Upper lobe of right lung (tissue), 1 donor: ENCODE data around the gene SETMAR. TPM values are rescaled to one million over a fixed set of nuclear protein-coding genes. Genes with fewer than 3 reads are reported as not detected.
A peak's percentile ranks its signal among the peaks of the same experiment; 100 is the strongest.

ENCODE experiments used
- ATAC-seq: fragments of 200-7000 bp; cut with Tn5 transposase; one replicate; pipeline ENCODE4 v1.9.1; 2020; ENCODE audit warnings: mild to moderate bottlenecking, moderate library complexity
- DNase-seq: peaks from one replicate; pipeline ENCODE4 v3.0.0-alpha.2; 2020
- H3K27ac ChIP-seq: fragments of 200-600 bp; one replicate; pipeline ENCODE4 v1.8.0; 2022
- H3K27me3 ChIP-seq: fragments of 200-600 bp; one replicate; pipeline ENCODE4 v1.8.0; 2022; ENCODE audit warnings: mild to moderate bottlenecking
- H3K36me3 ChIP-seq: fragments of 200-600 bp; one replicate; pipeline ENCODE4 v1.8.0; 2022
- H3K4me1 ChIP-seq: fragments of 200-600 bp; one replicate; pipeline ENCODE4 v1.8.0; 2022
- H3K4me3 ChIP-seq: fragments of 200-600 bp; one replicate; pipeline ENCODE4 v1.8.0; 2022; ENCODE audit warnings: mild to moderate bottlenecking
- H3K9me3 ChIP-seq: fragments of 200-600 bp; one replicate; pipeline ENCODE4 v1.8.0; 2022
- CTCF ChIP-seq: fragments of 200-600 bp; IDR thresholded peaks from one replicate; pipeline ENCODE4 v1.8.0; 2022; ENCODE audit warnings: antibody characterized with exemption
- intact Hi-C: fragments of 100-400 bp; cut with DNase I; formaldehyde crosslinking; loops from one replicate; pipeline ENCODE4 v1.11.0; 2022
- total RNA-seq: library from RNA; stranded (reverse); fragmentation: NEBNext Ultra II Directional; extraction: Animal tissue kit (Norgen Biotek cat#: 25700); gene quantifications from one replicate; pipeline ENCODE4 v1.2.1, GENCODE V29; 2021
- donor health status: DM: no; HTN: yes; CAD: no; lungs with severe emphysema.

The SETMAR gene
- total RNA-seq, 1 donor from 2014 or later: 16.6 TPM

- TF ChIP-seq CTCF: no peak
- Histone ChIP-seq H3K27ac (no peak overlapping the region), H3K9me3 (no peaks in the 10 kb centered on the region), H3K36me3 (no peaks in the 10 kb centered on the region), H3K4me3 (no peak overlapping the region), H3K27me3 (no peaks in the 10 kb centered on the region), H3K4me1 (no peaks in the 10 kb centered on the region)
- DNase-seq (no peak), ATAC-seq (no peak)
- intact Hi-C loops: loop anchor here (10.0 kb wide), 1 partner anchor 1085 kb away; no protein-coding TSS in a partner anchor
Observed at GRCh38 chr3:4279516-4280105, 23.6 kb upstream of the SETMAR start.

- Histone ChIP-seq H3K4me3 (no peak overlapping the region), H3K9me3 (no peaks in the 10 kb centered on the region), H3K36me3 (no peaks in the 10 kb centered on the region), H3K27me3 (no peaks in the 10 kb centered on the region), H3K27ac (no peak overlapping the region), H3K4me1 (no peaks in the 10 kb centered on the region)
- intact Hi-C loops: no loop called here
- DNase-seq: no peak
- TF ChIP-seq CTCF: no peak
- ATAC-seq: no peak
Observed at GRCh38 chr3:4281991-4282390, 21.2 kb upstream of the SETMAR start.

GRCh38 chr3:4284865-4285264 lies 18.3 kb upstream of the SETMAR start:
- Histone ChIP-seq H3K4me1 (no peaks in the 10 kb centered on the region), H3K27ac (no peak overlapping the region), H3K27me3 (no peaks in the 10 kb centered on the region), H3K9me3 (no peaks in the 10 kb centered on the region), H3K36me3 (no peaks in the 10 kb centered on the region), H3K4me3 (no peak overlapping the region)
- intact Hi-C loops: no loop called here
- ATAC-seq: no peak
- TF ChIP-seq CTCF: no peak
- DNase-seq: no peak

- TF ChIP-seq CTCF: no peak
- intact Hi-C loops: no loop called here
- H3K9me3 ChIP-seq: no peaks in the 10 kb centered on the region
Observed at GRCh38 chr3:4289044-4289443, 14.1 kb upstream of the SETMAR start.

GRCh38 chr3:4290272-4290893 lies 12.8 kb upstream of the SETMAR start:
- H3K36me3 ChIP-seq: no peaks in the 10 kb centered on the region
- intact Hi-C loops: no loop called here
- peak; percentile 86 for ATAC-seq

More at GRCh38 chr3:4289044-4289443, 14.1 kb upstream of the SETMAR start:
- H3K27ac ChIP-seq: no peak overlapping the region
- no peaks in the 10 kb centered on the region for H3K27me3 ChIP-seq
- no peaks in the 10 kb centered on the region for H3K36me3 ChIP-seq
- DNase-seq: no peak
- H3K4me3 ChIP-seq: no peak overlapping the region
- peak; percentile 36 for ATAC-seq
- H3K4me1 ChIP-seq: no peaks in the 10 kb centered on the region

More at GRCh38 chr3:4290272-4290893, 12.8 kb upstream of the SETMAR start:
- no peaks in the 10 kb centered on the region for H3K9me3 ChIP-seq
- H3K4me3 ChIP-seq: no peak overlapping the region
- H3K27me3 ChIP-seq: no peaks in the 10 kb centered on the region
- H3K27ac ChIP-seq: no peak overlapping the region
- peak; percentile 97 for TF ChIP-seq CTCF
- H3K4me1 ChIP-seq: no peaks in the 10 kb centered on the region
- DNase-seq: no peak
